NB4 (cell line): ENCODE results near the gene ACE2.

Experiments used
- MAX ChIP-seq: IDR thresholded peaks from 2 replicates; pipeline ENCODE4 v1.6.1; 2011; ENCODE audit warnings: low read depth, low read length
- MYC ChIP-seq: IDR thresholded peaks from 2 replicates; pipeline ENCODE4 v1.6.1; 2011; ENCODE audit warnings: low read depth, low read length
- POLR2A ChIP-seq: IDR thresholded peaks from 2 replicates; pipeline ENCODE4 v1.6.1; 2011; ENCODE audit warnings: mild to moderate bottlenecking; ENCODE audit not compliant: insufficient read length; ENCODE audit errors: extremely low read depth
- TF ChIP-seq, protein P1 (sequence below): IDR thresholded peaks from one replicate; pipeline ENCODE4 v1.5.1; 2012; ENCODE audit warnings: low read depth, low read length

DNA sequence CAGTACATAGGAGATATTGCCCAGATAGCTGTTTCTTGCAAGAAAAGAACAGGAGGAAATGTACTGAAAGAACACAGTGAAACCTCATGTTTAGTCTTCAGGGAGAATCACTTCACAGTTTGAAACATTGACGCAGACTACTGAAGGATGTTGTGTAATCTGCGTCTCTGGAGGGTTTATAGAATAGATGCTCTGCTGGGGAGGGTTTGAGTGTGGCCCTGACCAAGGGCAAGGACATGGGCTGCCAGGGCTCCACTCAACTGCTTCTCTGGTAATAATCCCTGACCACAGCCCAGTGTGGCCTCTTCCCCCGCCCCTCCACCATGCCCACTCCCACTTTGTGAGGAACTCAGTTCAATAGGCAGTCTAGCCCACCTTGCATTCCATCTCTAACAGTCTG lies 15.8 kb upstream of the ACE2 start:
- no peak for TF ChIP-seq MYC
- TF ChIP-seq, protein P1, sequence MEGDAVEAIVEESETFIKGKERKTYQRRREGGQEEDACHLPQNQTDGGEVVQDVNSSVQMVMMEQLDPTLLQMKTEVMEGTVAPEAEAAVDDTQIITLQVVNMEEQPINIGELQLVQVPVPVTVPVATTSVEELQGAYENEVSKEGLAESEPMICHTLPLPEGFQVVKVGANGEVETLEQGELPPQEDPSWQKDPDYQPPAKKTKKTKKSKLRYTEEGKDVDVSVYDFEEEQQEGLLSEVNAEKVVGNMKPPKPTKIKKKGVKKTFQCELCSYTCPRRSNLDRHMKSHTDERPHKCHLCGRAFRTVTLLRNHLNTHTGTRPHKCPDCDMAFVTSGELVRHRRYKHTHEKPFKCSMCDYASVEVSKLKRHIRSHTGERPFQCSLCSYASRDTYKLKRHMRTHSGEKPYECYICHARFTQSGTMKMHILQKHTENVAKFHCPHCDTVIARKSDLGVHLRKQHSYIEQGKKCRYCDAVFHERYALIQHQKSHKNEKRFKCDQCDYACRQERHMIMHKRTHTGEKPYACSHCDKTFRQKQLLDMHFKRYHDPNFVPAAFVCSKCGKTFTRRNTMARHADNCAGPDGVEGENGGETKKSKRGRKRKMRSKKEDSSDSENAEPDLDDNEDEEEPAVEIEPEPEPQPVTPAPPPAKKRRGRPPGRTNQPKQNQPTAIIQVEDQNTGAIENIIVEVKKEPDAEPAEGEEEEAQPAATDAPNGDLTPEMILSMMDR, result no peak
- TF ChIP-seq POLR2A, result no peak
- TF ChIP-seq MAX, result no peak
